ENCODE measurements around the gene ADRA2C. TPM values are rescaled to one million over a fixed set of nuclear protein-coding genes. Genes with fewer than 3 reads are reported as not detected.

Gene ADRA2C
- total and polyA plus RNA-seq, 8 donors, result 1.1 to 6.8 (median 3.0) TPM

DNA sequence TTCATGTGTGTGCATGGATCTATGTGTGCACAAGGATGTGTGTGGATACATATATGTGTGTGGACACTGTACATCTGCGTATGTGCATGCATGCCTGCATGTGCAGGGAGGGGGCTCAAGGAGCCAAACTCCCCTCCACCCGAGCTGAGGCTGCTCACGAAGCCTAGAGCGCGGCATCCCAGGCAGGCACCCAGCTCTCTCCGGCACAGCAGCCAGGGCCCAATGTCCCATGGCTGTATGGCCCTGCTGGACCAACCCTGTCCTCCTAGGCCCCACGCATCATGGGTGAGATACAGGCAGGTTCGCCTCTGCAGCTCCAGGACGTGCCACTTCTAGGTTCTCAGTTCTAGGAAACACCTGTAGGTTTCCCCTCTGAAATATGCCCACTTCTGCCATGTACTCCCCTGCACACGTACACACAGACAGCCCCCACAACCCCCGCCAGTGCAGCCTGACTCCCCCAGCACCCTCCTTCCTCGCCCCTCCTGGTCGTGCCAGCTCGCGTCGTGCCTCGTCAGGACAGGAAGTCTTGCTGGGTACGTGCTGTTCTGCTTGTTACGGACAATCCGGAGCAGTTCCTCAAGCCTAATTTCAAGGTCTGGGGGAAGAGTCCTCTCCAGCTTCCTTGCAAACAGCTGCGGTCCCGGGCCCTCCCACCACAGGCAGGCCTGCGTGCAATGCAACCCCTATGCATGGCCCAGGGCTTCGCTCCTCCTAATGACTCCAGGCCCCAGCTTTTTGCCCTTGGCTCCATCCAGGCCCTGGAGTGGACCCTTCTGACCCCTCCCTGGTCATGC, 3.2 kb upstream of the ADRA2C start:
- 64 to 77% methylated on average over 24 of the region's 24 CpGs for WGBS, 2 donors
- DNase-seq, result no peak
- intact Hi-C loops (cut with DNase I), result no loop called here
- no peaks in the 10 kb centered on the region for H3K9me3 ChIP-seq
- no peak overlapping the region for H3K4me3 ChIP-seq
- H3K4me1 ChIP-seq, result no peaks in the 10 kb centered on the region
- no peak for ATAC-seq
- TF ChIP-seq, protein P1, sequence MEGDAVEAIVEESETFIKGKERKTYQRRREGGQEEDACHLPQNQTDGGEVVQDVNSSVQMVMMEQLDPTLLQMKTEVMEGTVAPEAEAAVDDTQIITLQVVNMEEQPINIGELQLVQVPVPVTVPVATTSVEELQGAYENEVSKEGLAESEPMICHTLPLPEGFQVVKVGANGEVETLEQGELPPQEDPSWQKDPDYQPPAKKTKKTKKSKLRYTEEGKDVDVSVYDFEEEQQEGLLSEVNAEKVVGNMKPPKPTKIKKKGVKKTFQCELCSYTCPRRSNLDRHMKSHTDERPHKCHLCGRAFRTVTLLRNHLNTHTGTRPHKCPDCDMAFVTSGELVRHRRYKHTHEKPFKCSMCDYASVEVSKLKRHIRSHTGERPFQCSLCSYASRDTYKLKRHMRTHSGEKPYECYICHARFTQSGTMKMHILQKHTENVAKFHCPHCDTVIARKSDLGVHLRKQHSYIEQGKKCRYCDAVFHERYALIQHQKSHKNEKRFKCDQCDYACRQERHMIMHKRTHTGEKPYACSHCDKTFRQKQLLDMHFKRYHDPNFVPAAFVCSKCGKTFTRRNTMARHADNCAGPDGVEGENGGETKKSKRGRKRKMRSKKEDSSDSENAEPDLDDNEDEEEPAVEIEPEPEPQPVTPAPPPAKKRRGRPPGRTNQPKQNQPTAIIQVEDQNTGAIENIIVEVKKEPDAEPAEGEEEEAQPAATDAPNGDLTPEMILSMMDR (IDR thresholded peaks at IDR 0.05), result no peak
- no peaks in the 10 kb centered on the region for H3K36me3 ChIP-seq
- no peak for FAIRE-seq
- H3K27ac ChIP-seq, result no peak overlapping the region
- H3K27me3 ChIP-seq, result peaks cover 0 to 2% (median 0%) of the 10 kb centered on the region in 4 donors

DNA sequence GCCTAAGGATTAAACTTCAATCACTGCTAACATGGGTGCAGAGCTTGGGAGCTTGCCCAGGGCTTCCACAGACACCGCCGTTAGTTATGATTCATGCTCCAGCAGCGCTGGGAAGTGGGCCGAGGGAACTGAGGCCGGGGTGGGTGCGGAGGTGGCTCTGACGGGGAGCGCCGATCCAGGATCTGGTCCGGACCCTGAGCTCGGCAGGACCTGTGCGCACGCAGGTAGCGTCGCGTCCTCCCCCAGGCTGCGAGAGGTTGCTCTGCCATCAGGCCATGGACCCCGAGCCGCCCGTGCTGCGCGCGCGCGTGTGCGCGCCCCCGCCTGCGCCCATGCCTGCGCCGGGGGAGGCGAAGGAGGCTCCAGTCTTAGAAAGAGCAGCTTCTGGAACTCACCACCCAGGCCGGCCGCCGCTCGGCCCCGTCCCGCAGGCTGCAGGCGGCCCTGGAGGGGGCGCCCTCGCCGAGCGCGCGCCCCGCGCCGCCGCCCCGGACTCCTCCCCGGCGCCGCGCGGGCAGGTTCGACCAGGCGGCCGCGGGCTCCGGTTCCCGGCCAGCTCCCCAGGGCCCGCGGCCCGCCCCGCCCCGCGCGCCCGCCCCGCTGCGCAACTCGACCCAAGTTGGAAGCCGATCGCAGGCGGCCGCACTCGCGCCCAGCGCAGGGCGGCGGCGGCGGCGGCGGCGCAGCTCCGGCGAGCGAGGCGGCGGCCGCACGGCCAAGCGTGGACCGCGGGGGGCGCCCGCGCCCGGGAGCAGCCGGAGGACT, 732 bp upstream of the ADRA2C start:
- DNase-seq, result peak; percentile 40 to 81 (median 66)
- WGBS, 2 donors, result 2 to 3% methylated on average over 37 to 101 of the region's 101 CpGs
- Histone ChIP-seq H3K4me1 (no peaks in the 10 kb centered on the region), H3K36me3 (no peaks in the 10 kb centered on the region), H3K27me3 (peaks cover 0 to 5% (median 0%) of the 10 kb centered on the region in 4 donors), H3K27ac (peak overlapping the region in 1 of 4 donors; percentile 41), H3K9me3 (no peaks in the 10 kb centered on the region), H3K4me3 (peak overlapping the region; percentile 15 to 40 (median 28))
- peak; percentile 66 to 86 (median 77) for ATAC-seq
- intact Hi-C loops (cut with DNase I), result no loop called here
- TF ChIP-seq, protein P1 (IDR thresholded peaks at IDR 0.05), result no peak
- FAIRE-seq, result no peak

DNA sequence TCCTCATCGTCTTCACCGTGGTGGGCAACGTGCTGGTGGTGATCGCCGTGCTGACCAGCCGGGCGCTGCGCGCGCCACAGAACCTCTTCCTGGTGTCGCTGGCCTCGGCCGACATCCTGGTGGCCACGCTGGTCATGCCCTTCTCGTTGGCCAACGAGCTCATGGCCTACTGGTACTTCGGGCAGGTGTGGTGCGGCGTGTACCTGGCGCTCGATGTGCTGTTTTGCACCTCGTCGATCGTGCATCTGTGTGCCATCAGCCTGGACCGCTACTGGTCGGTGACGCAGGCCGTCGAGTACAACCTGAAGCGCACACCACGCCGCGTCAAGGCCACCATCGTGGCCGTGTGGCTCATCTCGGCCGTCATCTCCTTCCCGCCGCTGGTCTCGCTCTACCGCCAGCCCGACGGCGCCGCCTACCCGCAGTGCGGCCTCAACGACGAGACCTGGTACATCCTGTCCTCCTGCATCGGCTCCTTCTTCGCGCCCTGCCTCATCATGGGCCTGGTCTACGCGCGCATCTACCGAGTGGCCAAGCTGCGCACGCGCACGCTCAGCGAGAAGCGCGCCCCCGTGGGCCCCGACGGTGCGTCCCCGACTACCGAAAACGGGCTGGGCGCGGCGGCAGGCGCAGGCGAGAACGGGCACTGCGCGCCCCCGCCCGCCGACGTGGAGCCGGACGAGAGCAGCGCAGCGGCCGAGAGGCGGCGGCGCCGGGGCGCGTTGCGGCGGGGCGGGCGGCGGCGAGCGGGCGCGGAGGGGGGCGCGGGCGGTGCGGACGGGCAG, 792 bp downstream of the ADRA2C start:
- no peak for FAIRE-seq
- Histone ChIP-seq H3K36me3 (no peaks in the 10 kb centered on the region), H3K4me3 (peak overlapping the region in 2 of 4 donors; percentile 28 to 36), H3K4me1 (no peaks in the 10 kb centered on the region), H3K27me3 (peaks cover 0 to 5% (median 0%) of the 10 kb centered on the region in 4 donors), H3K27ac (peak overlapping the region in 1 of 4 donors; percentile 55), H3K9me3 (no peaks in the 10 kb centered on the region)
- peak in 2 of 6 donors; percentile 25 to 81 for DNase-seq
- intact Hi-C loops (cut with DNase I), result no loop called here
- WGBS, 2 donors, result 9 to 10% methylated on average over 76 to 107 of the region's 107 CpGs
- TF ChIP-seq, protein P1 (IDR thresholded peaks at IDR 0.05), result no peak
- ATAC-seq, result no peak

DNA sequence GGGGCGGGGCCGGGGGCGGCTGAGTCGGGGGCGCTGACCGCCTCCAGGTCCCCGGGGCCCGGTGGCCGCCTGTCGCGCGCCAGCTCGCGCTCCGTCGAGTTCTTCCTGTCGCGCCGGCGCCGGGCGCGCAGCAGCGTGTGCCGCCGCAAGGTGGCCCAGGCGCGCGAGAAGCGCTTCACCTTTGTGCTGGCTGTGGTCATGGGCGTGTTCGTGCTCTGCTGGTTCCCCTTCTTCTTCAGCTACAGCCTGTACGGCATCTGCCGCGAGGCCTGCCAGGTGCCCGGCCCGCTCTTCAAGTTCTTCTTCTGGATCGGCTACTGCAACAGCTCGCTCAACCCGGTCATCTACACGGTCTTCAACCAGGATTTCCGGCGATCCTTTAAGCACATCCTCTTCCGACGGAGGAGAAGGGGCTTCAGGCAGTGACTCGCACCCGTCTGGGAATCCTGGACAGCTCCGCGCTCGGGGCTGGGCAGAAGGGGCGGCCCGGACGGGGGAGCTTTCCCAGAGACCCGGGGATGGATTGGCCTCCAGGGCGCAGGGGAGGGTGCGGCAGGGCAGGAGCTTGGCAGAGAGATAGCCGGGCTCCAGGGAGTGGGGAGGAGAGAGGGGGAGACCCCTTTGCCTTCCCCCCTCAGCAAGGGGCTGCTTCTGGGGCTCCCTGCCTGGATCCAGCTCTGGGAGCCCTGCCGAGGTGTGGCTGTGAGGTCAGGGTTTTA, 1.5 kb downstream of the ADRA2C start:
- H3K27ac ChIP-seq, result no peak overlapping the region
- H3K9me3 ChIP-seq, result no peaks in the 10 kb centered on the region
- H3K4me3 ChIP-seq, result no peak overlapping the region
- H3K27me3 ChIP-seq, result peaks cover 0 to 5% (median 0%) of the 10 kb centered on the region in 4 donors
- peak in 2 of 6 donors; percentile 33 to 67 for DNase-seq
- ATAC-seq, result peak in 2 of 4 donors; percentile 16 to 23
- 14 to 15% methylated on average over 49 to 58 of the region's 58 CpGs for WGBS, 2 donors
- no peak for FAIRE-seq
- intact Hi-C loops (cut with DNase I), result no loop called here
- no peaks in the 10 kb centered on the region for H3K36me3 ChIP-seq
- TF ChIP-seq, protein P1 (IDR thresholded peaks at IDR 0.05), result no peak
- H3K4me1 ChIP-seq, result no peaks in the 10 kb centered on the region

All from pancreas (tissue), 10 donors.